ENCODE results near the gene MAPT.

DNA sequence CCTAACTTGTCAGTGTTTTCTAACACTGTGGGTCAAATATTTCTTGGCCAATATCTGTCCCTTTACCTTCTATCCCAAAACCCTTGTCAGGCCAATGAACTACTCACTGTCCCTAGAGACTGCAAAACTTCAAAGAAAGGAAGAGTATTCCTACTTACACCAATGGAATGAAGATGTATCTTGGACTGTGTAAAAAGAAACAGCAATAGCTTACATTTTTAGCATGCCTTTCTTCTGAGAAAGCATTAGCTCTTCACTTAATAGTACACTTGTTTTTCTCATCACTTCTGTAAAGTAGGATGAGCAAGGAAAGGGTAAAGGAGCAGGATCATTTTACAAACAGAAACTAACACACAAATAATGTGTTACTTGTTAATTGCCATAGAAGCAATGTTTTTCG, 178.6 kb downstream of the MAPT start:
- TF ChIP-seq, protein P1, sequence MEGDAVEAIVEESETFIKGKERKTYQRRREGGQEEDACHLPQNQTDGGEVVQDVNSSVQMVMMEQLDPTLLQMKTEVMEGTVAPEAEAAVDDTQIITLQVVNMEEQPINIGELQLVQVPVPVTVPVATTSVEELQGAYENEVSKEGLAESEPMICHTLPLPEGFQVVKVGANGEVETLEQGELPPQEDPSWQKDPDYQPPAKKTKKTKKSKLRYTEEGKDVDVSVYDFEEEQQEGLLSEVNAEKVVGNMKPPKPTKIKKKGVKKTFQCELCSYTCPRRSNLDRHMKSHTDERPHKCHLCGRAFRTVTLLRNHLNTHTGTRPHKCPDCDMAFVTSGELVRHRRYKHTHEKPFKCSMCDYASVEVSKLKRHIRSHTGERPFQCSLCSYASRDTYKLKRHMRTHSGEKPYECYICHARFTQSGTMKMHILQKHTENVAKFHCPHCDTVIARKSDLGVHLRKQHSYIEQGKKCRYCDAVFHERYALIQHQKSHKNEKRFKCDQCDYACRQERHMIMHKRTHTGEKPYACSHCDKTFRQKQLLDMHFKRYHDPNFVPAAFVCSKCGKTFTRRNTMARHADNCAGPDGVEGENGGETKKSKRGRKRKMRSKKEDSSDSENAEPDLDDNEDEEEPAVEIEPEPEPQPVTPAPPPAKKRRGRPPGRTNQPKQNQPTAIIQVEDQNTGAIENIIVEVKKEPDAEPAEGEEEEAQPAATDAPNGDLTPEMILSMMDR (conservative IDR thresholded peaks at IDR 0.05; ENCODE audit: low read depth, low read length): no peak
- no peak for TF ChIP-seq EZH2 (IDR thresholded peaks at IDR 0.05; ENCODE audit: borderline replicate concordance, low read depth, low read length, poor library complexity, severe bottlenecking)

Data from A673 (cell line).